Measurements from ENCODE around the gene TBX1.

TBX1 gene

DNA sequence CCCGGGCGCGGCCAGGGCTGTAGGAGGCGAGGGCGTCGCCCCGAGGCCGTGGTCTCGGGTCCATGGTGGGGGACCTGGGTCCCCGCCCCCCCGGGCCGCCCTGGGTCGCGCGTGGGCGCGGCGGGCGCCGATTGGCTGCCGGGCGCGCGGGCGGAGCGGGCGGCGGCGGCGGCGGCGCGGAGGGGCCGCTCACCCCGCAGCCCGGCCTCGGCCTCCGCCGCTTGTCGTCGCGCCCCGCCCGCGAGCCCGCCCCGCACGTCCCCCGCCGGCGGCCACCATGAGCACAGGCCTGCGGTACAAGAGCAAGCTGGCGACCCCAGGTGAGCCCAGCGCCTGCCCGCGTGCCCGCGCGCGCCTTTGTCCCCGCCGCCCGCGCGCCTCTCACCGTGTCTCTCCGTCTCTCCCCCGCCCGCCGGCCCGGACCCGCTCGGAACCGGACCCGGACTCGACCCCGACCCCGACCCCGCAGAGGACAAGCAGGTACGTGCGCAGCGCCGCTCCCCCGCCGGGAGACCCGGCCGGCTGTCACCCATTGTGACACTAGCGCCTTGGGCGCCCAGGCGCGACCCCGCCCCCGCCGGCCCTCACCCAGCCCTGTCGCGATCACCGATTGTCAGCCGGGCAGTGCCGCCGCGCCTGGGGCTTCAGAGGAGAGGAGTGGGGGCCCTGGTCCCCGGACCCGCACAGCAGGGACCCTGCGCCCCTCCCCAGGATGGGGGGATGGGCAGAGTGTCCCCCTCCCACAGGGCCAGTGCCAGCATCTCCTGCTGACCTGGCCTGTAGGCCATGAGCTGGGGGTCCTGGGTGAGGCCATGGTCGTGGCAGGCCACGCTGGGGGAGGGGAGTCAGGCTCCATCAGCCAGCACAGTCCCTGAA is 46.0 kb upstream of the TBX1 start, which contains the start of gene SEPTIN5:
TSS of gene SEPTIN5 (plus strand) at position 192 of the 876 bp plus-strand sequence. CDS start at position 278, 86 bp downstream.
- H3K9ac ChIP-seq (ENCODE audit: low read length): no peak within 1 kb of the TSS
- H3K9me3 ChIP-seq (ENCODE audit: insufficient read depth, low read length): no peaks in the 10 kb centered on the region
- no peaks in the 10 kb centered on the region for H3K9me2 ChIP-seq (replicated peaks; ENCODE audit: insufficient read depth, low read length)
- no peak within 1 kb of the TSS for H3K27ac ChIP-seq (ENCODE audit: low read depth, low read length)
- H3K4me2 ChIP-seq (ENCODE audit: low read depth, low read length, poor library complexity, severe bottlenecking): no peak within 1 kb of the TSS
- TF ChIP-seq EZH2phosphoT487 (conservative IDR thresholded peaks at IDR 0.05; ENCODE audit: low read length): no peak
- TF ChIP-seq, protein P1, sequence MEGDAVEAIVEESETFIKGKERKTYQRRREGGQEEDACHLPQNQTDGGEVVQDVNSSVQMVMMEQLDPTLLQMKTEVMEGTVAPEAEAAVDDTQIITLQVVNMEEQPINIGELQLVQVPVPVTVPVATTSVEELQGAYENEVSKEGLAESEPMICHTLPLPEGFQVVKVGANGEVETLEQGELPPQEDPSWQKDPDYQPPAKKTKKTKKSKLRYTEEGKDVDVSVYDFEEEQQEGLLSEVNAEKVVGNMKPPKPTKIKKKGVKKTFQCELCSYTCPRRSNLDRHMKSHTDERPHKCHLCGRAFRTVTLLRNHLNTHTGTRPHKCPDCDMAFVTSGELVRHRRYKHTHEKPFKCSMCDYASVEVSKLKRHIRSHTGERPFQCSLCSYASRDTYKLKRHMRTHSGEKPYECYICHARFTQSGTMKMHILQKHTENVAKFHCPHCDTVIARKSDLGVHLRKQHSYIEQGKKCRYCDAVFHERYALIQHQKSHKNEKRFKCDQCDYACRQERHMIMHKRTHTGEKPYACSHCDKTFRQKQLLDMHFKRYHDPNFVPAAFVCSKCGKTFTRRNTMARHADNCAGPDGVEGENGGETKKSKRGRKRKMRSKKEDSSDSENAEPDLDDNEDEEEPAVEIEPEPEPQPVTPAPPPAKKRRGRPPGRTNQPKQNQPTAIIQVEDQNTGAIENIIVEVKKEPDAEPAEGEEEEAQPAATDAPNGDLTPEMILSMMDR (IDR thresholded peaks at IDR 0.05; ENCODE audit: insufficient read depth, low read length, poor library complexity, severe bottlenecking): no peak
- no peaks in the 10 kb centered on the region for H4K20me1 ChIP-seq (ENCODE audit: low read depth, low read length)
- H2AFZ ChIP-seq (ENCODE audit: low read depth, low read length, severe bottlenecking): no peak within 1 kb of the TSS
- H3K27me3 ChIP-seq (ENCODE audit: low read length): no peaks in the 10 kb centered on the region
- H3K79me2 ChIP-seq (ENCODE audit: insufficient read depth, low read length): no peaks in the 10 kb centered on the region
- H3F3A ChIP-seq (ENCODE audit: insufficient read depth): no peaks in the 10 kb centered on the region
- no peaks in the 10 kb centered on the region for H3K36me3 ChIP-seq (ENCODE audit: low read length)
- H3K4me3 ChIP-seq (ENCODE audit: insufficient read depth, low read length, poor library complexity, severe bottlenecking): no peak within 1 kb of the TSS

DNA sequence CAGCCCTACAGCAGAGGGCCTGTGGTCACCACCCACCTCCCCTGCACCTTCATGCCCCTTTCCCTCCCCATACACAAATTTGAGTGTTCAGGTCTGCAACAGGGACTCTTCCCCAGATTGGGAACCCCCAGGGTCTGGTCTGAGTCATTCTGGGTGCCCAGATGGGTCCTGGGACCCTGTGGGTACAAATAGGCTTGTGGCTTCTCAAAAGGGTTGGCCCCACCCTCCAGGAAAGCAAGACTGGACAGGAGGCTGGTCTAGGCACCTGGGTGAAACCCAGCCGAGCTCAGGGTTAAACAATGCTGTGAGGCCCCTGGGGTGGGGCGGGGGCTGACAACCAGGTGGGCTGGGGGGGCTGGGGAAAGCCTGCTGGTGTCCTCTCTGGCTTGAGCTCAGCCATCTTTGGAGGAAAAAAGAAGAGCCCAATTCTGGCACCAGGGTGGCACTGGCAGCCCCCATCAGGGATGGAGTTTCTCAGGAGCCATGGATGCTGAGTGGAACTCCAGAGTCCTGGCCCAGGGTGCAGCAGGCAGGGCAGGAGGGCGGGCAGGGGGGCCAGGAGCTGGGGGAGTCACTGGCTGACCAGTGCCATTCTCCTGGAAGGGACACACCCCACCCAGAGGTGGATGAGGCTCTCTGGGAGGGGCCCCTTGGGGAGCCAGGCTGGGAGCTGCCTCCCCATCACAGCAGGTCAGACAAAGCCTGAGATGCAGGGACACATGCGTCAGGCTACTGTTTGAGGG is 45.2 kb upstream of the TBX1 start:
- H3K4me2 ChIP-seq (ENCODE audit: low read depth, low read length, poor library complexity, severe bottlenecking): no peak overlapping the region

DNA sequence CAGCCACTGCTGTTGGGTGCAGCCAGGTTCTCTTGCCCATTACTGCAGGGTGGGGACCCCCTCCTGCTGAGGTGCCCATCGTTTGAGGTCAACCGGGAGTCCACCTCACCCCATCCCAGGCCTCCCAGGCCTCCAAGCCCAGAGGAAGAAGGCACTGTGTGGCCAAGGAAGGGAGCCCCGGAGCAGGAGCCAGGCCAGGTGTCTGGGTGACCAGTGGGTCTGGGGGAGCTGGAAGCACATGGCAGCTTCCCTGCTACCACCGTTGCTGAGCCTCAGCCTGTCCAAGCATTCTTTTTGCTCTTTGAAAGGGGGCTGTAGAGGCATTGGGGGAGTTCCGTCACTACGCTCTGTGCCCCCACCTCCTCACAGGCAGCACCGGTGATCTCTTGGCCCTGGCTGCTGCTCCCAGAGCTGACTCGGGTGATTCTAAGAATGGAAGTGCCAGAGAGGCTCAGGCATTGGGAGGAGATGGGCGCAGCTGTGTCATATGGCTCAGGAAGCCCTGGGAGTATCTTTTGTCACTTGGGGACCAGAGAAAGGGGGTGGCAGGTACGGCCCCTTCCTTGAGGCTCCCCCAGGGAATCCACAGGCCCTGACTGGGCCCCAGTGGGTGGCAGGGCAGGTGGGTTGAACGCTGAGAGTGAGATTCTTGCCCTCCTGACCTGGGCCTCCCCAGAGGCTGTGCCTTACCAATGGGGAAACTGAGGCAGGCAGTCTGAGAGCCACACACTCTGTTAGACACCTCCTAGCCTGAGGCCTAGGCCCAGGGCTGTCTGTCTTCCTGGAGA is 44.3 kb upstream of the TBX1 start:
- no peaks in the 10 kb centered on the region for H3K27me3 ChIP-seq (ENCODE audit: low read length)

More for the DNA sequence above, 45.2 kb upstream of the TBX1 start:
- no peaks in the 10 kb centered on the region for H3K9me2 ChIP-seq (replicated peaks; ENCODE audit: insufficient read depth, low read length)
- no peak overlapping the region for H2AFZ ChIP-seq (ENCODE audit: low read depth, low read length, severe bottlenecking)
- H3K27ac ChIP-seq (ENCODE audit: low read depth, low read length): no peak overlapping the region
- TF ChIP-seq, protein P1 (IDR thresholded peaks at IDR 0.05; ENCODE audit: insufficient read depth, low read length, poor library complexity, severe bottlenecking): no peak
- TF ChIP-seq EZH2phosphoT487 (conservative IDR thresholded peaks at IDR 0.05; ENCODE audit: low read length): no peak
- H4K20me1 ChIP-seq (ENCODE audit: low read depth, low read length): no peaks in the 10 kb centered on the region
- no peaks in the 10 kb centered on the region for H3K79me2 ChIP-seq (ENCODE audit: insufficient read depth, low read length)
- no peaks in the 10 kb centered on the region for H3K27me3 ChIP-seq (ENCODE audit: low read length)
- no peak overlapping the region for H3K4me3 ChIP-seq (ENCODE audit: insufficient read depth, low read length, poor library complexity, severe bottlenecking)
- H3K36me3 ChIP-seq (ENCODE audit: low read length): no peaks in the 10 kb centered on the region
- no peaks in the 10 kb centered on the region for H3F3A ChIP-seq (ENCODE audit: insufficient read depth)
- H3K9ac ChIP-seq (ENCODE audit: low read length): no peak overlapping the region
- no peaks in the 10 kb centered on the region for H3K9me3 ChIP-seq (ENCODE audit: insufficient read depth, low read length)

More for the DNA sequence above, 44.3 kb upstream of the TBX1 start:
- H3K9ac ChIP-seq (ENCODE audit: low read length): no peak overlapping the region
- no peaks in the 10 kb centered on the region for H3K9me2 ChIP-seq (replicated peaks; ENCODE audit: insufficient read depth, low read length)
- H3K36me3 ChIP-seq (ENCODE audit: low read length): no peaks in the 10 kb centered on the region
- no peaks in the 10 kb centered on the region for H3F3A ChIP-seq (ENCODE audit: insufficient read depth)
- no peak overlapping the region for H3K27ac ChIP-seq (ENCODE audit: low read depth, low read length)
- no peak overlapping the region for H2AFZ ChIP-seq (ENCODE audit: low read depth, low read length, severe bottlenecking)
- H3K4me3 ChIP-seq (ENCODE audit: insufficient read depth, low read length, poor library complexity, severe bottlenecking): no peak overlapping the region
- no peaks in the 10 kb centered on the region for H3K79me2 ChIP-seq (ENCODE audit: insufficient read depth, low read length)
- no peaks in the 10 kb centered on the region for H4K20me1 ChIP-seq (ENCODE audit: low read depth, low read length)
- TF ChIP-seq, protein P1 (IDR thresholded peaks at IDR 0.05; ENCODE audit: insufficient read depth, low read length, poor library complexity, severe bottlenecking): no peak
- TF ChIP-seq EZH2phosphoT487 (conservative IDR thresholded peaks at IDR 0.05; ENCODE audit: low read length): no peak
- no peak overlapping the region for H3K4me2 ChIP-seq (ENCODE audit: low read depth, low read length, poor library complexity, severe bottlenecking)
- no peaks in the 10 kb centered on the region for H3K9me3 ChIP-seq (ENCODE audit: insufficient read depth, low read length)
